ENCODE results near the gene LRRC19. TPM values are rescaled to one million over a fixed set of nuclear protein-coding genes. Genes with fewer than 3 reads are reported as not detected.

LRRC19 gene
- total RNA-seq, 2 experiments from 2014 or later: not detected

- no TSS peak for BruUV-seq (replicated peaks)
- POLR2A ChIA-PET: interaction anchor here (0.5 to 1.1 kb wide), 5 partner anchors 8 to 1716 kb away, joined by 3 to 7 read pairs (median 4); partner anchors contain the start of gene PLAA
- DNase-seq (ENCODE audit: low spot score): peak; percentile 90
- no peak within 1 kb of the TSS for H3K27ac ChIP-seq (ENCODE audit: low read depth, low read length, poor library complexity, severe bottlenecking)
- H3K9me3 ChIP-seq (ENCODE audit: low read length): no peaks in the 10 kb centered on the region
- peak within 1 kb of the TSS; percentile 66 for H3K4me2 ChIP-seq (ENCODE audit: low read length)
- H3K4me1 ChIP-seq (ENCODE audit: insufficient read depth, low read length, poor library complexity, severe bottlenecking): peaks cover 13% of the 10 kb centered on the region
- CTCF ChIA-PET (ENCODE audit: unreplicated experiment): no interaction called here
- no peaks in the 10 kb centered on the region for H3K9me2 ChIP-seq (ENCODE audit: insufficient read depth, low read length)
- H4K20me1 ChIP-seq (ENCODE audit: insufficient read depth, low read length): no peaks in the 10 kb centered on the region
- H3K4me3 ChIP-seq (ENCODE audit: low read depth, low read length, poor library complexity, severe bottlenecking): peak within 1 kb of the TSS; percentile 68
- H2AFZ ChIP-seq (ENCODE audit: low read length): peak within 1 kb of the TSS; percentile 91
- intact Hi-C loops (cut with micrococcal nuclease; ENCODE audit: unreplicated experiment): no loop called here
- TF ChIP-seq EZH2phosphoT487 (IDR thresholded peaks at IDR 0.05; ENCODE audit: borderline replicate concordance, low read depth, low read length) (no peak), CTCF (conservative IDR thresholded peaks at IDR 0.05; ENCODE audit: low read length) (no peak)
- no peaks in the 10 kb centered on the region for H3K79me2 ChIP-seq (ENCODE audit: insufficient read depth, low read depth, low read length)
- H3K36me3 ChIP-seq (ENCODE audit: insufficient read depth, low read length): no peaks in the 10 kb centered on the region
Measured at GRCh38 chr9:26955921-26956859, 49.3 kb downstream of the LRRC19 start, which contains the start of gene IFT74. Gene IFT74, plus strand, starts transcription at chr9:26956412. Its CDS starts 5,556 bp downstream, at chr9:26961968.

GRCh38 chr9:26955222-26955903 lies 50.1 kb downstream of the LRRC19 start:
- ChIA-PET CTCF (ENCODE audit: unreplicated experiment) (no interaction called here), POLR2A (interaction anchor here (0.7 to 1.1 kb wide), 4 partner anchors 8 to 1715 kb away, joined by 3 to 7 read pairs (median 4); partner anchors contain the start of gene PLAA)
- no peak overlapping the region for H3K27ac ChIP-seq (ENCODE audit: low read depth, low read length, poor library complexity, severe bottlenecking)
- peak overlapping the region; percentile 68 for H3K4me3 ChIP-seq (ENCODE audit: low read depth, low read length, poor library complexity, severe bottlenecking)
- no peaks in the 10 kb centered on the region for H3K9me3 ChIP-seq (ENCODE audit: low read length)
- peak overlapping the region; percentile 91 for H2AFZ ChIP-seq (ENCODE audit: low read length)
- peak overlapping the region; percentile 66 for H3K4me2 ChIP-seq (ENCODE audit: low read length)
- peaks cover 13% of the 10 kb centered on the region for H3K4me1 ChIP-seq (ENCODE audit: insufficient read depth, low read length, poor library complexity, severe bottlenecking)
- TF ChIP-seq EZH2phosphoT487 (IDR thresholded peaks at IDR 0.05; ENCODE audit: borderline replicate concordance, low read depth, low read length) (no peak), CTCF (conservative IDR thresholded peaks at IDR 0.05; ENCODE audit: low read length) (no peak)
- no TSS peak for BruUV-seq (replicated peaks)
- intact Hi-C loops (cut with micrococcal nuclease; ENCODE audit: unreplicated experiment): no loop called here
- peak; percentile 7 for DNase-seq (ENCODE audit: low spot score)
- no peaks in the 10 kb centered on the region for H3K9me2 ChIP-seq (ENCODE audit: insufficient read depth, low read length)
- H3K36me3 ChIP-seq (ENCODE audit: insufficient read depth, low read length): no peaks in the 10 kb centered on the region
- H3K79me2 ChIP-seq (ENCODE audit: insufficient read depth, low read depth, low read length): no peaks in the 10 kb centered on the region
- H4K20me1 ChIP-seq (ENCODE audit: insufficient read depth, low read length): no peaks in the 10 kb centered on the region
